ENCODE measurements around the gene TPGS2. TPM values are rescaled to one million over a fixed set of nuclear protein-coding genes. Genes with fewer than 3 reads are reported as not detected.

Gene TPGS2
- total RNA-seq, 2 experiments from 2014 or later = 77.0 to 83.1 TPM

- ChIA-PET POLR2A (no interaction called here), CTCF (no interaction called here)
- Mint-ChIP-seq H3K27me3 (peaks cover 4% of the 10 kb centered on the region), H3K36me3 (ENCODE audit: low read depth) (no peaks in the 10 kb centered on the region), H3K9me3 (no peaks in the 10 kb centered on the region), H3K4me1 (ENCODE audit: low read depth) (no peaks in the 10 kb centered on the region), H3K27ac (no peak overlapping the region), H3K4me3 (no peak overlapping the region)
- no peak for TF ChIP-seq CTCF (IDR thresholded peaks at IDR 0.05)
- no peak for DNase-seq
- no peak for ATAC-seq
- intact Hi-C loops (cut with micrococcal nuclease) = no loop called here
Observed at GRCh38 chr18:36760598-36760997, 68.2 kb downstream of the TPGS2 start.

- no peak overlapping the region for H3K4me3 Mint-ChIP-seq
- H3K4me1 Mint-ChIP-seq (ENCODE audit: low read depth) = no peaks in the 10 kb centered on the region
- peaks cover 4% of the 10 kb centered on the region for H3K27me3 Mint-ChIP-seq
- ChIA-PET POLR2A (no interaction called here), CTCF (interaction anchor here (2.4 kb wide), 1 partner anchor 72 kb away, joined by 6 read pairs; no protein-coding TSS in a partner anchor)
- H3K27ac Mint-ChIP-seq = no peak overlapping the region
- intact Hi-C loops (cut with micrococcal nuclease) = no loop called here
- no peaks in the 10 kb centered on the region for H3K9me3 Mint-ChIP-seq
- TF ChIP-seq CTCF (IDR thresholded peaks at IDR 0.05) = no peak
- H3K36me3 Mint-ChIP-seq (ENCODE audit: low read depth) = no peaks in the 10 kb centered on the region
- ATAC-seq (no peak), DNase-seq (no peak)
Observed at GRCh38 chr18:36759167-36759776, 69.5 kb downstream of the TPGS2 start.

- peaks cover 4% of the 10 kb centered on the region for H3K27me3 Mint-ChIP-seq
- intact Hi-C loops (cut with micrococcal nuclease) = no loop called here
Observed at GRCh38 chr18:36758623-36759022, 70.2 kb downstream of the TPGS2 start.

GRCh38 chr18:36757991-36758390 lies 70.8 kb downstream of the TPGS2 start:
- intact Hi-C loops (cut with micrococcal nuclease) = no loop called here
- Mint-ChIP-seq H3K27me3 (peaks cover 4% of the 10 kb centered on the region), H3K9me3 (no peaks in the 10 kb centered on the region), H3K36me3 (ENCODE audit: low read depth) (no peaks in the 10 kb centered on the region), H3K4me3 (no peak overlapping the region), H3K4me1 (ENCODE audit: low read depth) (no peaks in the 10 kb centered on the region), H3K27ac (no peak overlapping the region)
- no peak for DNase-seq
- no peak for TF ChIP-seq CTCF (IDR thresholded peaks at IDR 0.05)
- CTCF ChIA-PET = interaction anchor here (2.4 kb wide), 1 partner anchor 70 kb away, joined by 6 read pairs; no protein-coding TSS in a partner anchor
- POLR2A ChIA-PET = no interaction called here
- ATAC-seq = no peak

More at GRCh38 chr18:36758623-36759022, 70.2 kb downstream of the TPGS2 start:
- no peak for TF ChIP-seq CTCF (IDR thresholded peaks at IDR 0.05)
- no peaks in the 10 kb centered on the region for H3K4me1 Mint-ChIP-seq (ENCODE audit: low read depth)
- no peak overlapping the region for H3K27ac Mint-ChIP-seq
- no peak overlapping the region for H3K4me3 Mint-ChIP-seq
- no peak for ATAC-seq
- POLR2A ChIA-PET = no interaction called here
- no peaks in the 10 kb centered on the region for H3K9me3 Mint-ChIP-seq
- no peaks in the 10 kb centered on the region for H3K36me3 Mint-ChIP-seq (ENCODE audit: low read depth)
- CTCF ChIA-PET = interaction anchor here (2.4 kb wide), 1 partner anchor 71 kb away, joined by 6 read pairs; no protein-coding TSS in a partner anchor
- DNase-seq = no peak

GRCh38 chr18:36757081-36757480 lies 71.7 kb downstream of the TPGS2 start:
- no peak overlapping the region for H3K4me3 Mint-ChIP-seq
- ATAC-seq (no peak), DNase-seq (no peak)
- no peaks in the 10 kb centered on the region for H3K36me3 Mint-ChIP-seq (ENCODE audit: low read depth)
- no peak overlapping the region for H3K27ac Mint-ChIP-seq
- no peak for TF ChIP-seq CTCF (IDR thresholded peaks at IDR 0.05)
- ChIA-PET POLR2A (no interaction called here), CTCF (interaction anchor here (2.4 kb wide), 1 partner anchor 69 kb away, joined by 6 read pairs; no protein-coding TSS in a partner anchor)
- H3K9me3 Mint-ChIP-seq = no peaks in the 10 kb centered on the region
- H3K4me1 Mint-ChIP-seq (ENCODE audit: low read depth) = no peaks in the 10 kb centered on the region
- H3K27me3 Mint-ChIP-seq = peaks cover 4% of the 10 kb centered on the region
- intact Hi-C loops (cut with micrococcal nuclease) = no loop called here

Data from activated CD8-positive, alpha-beta T cell treated with anti-CD3 and anti-CD28 coated beads for 36 hours (primary cell).